Measurements from ENCODE around the gene CTAGE6. TPM values are rescaled to one million over a fixed set of nuclear protein-coding genes. Genes with fewer than 3 reads are reported as not detected.
"Not testable (repeated sequence)": the region's sequence is repeated elsewhere in the genome, so short reads cannot be mapped to it uniquely, and the experiment has no call there.

The CTAGE6 gene
- polyA plus RNA-seq, 3 donors, result not detected

- H2AFZ ChIP-seq (ENCODE audit: insufficient read depth, low read depth, low read length, poor library complexity, severe bottlenecking); H3K79me2 ChIP-seq (ENCODE audit: insufficient read depth, low read length); H3K4me2 ChIP-seq (replicated peaks; ENCODE audit: extremely low read depth, low read length, poor library complexity, severe bottlenecking); H3K27ac Mint-ChIP-seq; H3K36me3 ChIP-seq (replicated peaks in 1 of 2; ENCODE audit: control insufficient read depth in 1 of 2, insufficient read depth in 2 of 2, low read length in 2 of 2); H3K4me1 Mint-ChIP-seq; H4K20me1 ChIP-seq (ENCODE audit: insufficient read depth, low read length); H3K27me3 Mint-ChIP-seq (ENCODE audit: low read depth in 3 of 3); H3K4me3 ChIP-seq (replicated peaks in 1 of 3; ENCODE audit: low read depth in 2 of 3, low read length in 3 of 3); H3K9me3 ChIP-seq (replicated peaks in 1 of 2; ENCODE audit: control insufficient read depth in 1 of 2, insufficient read depth in 1 of 2, low read length in 2 of 2); H3K27ac ChIP-seq (ENCODE audit: low read depth in 1 of 2, low read length in 2 of 2); H3K4me3 Mint-ChIP-seq; H3K9ac ChIP-seq (ENCODE audit: insufficient read depth, low read length, poor library complexity, severe bottlenecking); H3K4me1 ChIP-seq (ENCODE audit: control insufficient read depth in 1 of 2, insufficient read depth in 2 of 2, low read length in 2 of 2); DNase-seq; H3K27me3 ChIP-seq (ENCODE audit: control insufficient read depth in 2 of 2, insufficient read depth in 2 of 2, low read length in 2 of 2); H3K9me3 Mint-ChIP-seq; intact Hi-C loops (cut with micrococcal nuclease); H3K36me3 Mint-ChIP-seq: not testable (repeated sequence)
These were observed 41.8 kb downstream of the CTAGE6 start for GRCh38 chr7:143715543-143716193.

GRCh38 chr7:143714581-143715454 is 42.7 kb downstream of the CTAGE6 start:
- H3K9me3 ChIP-seq (replicated peaks in 1 of 2; ENCODE audit: control insufficient read depth in 1 of 2, insufficient read depth in 1 of 2, low read length in 2 of 2); H3K4me2 ChIP-seq (replicated peaks; ENCODE audit: extremely low read depth, low read length, poor library complexity, severe bottlenecking); H3K4me1 ChIP-seq (ENCODE audit: control insufficient read depth in 1 of 2, insufficient read depth in 2 of 2, low read length in 2 of 2); H3K4me1 Mint-ChIP-seq; H3K27me3 Mint-ChIP-seq (ENCODE audit: low read depth in 3 of 3); H2AFZ ChIP-seq (ENCODE audit: insufficient read depth, low read depth, low read length, poor library complexity, severe bottlenecking); H3K36me3 ChIP-seq (replicated peaks in 1 of 2; ENCODE audit: control insufficient read depth in 1 of 2, insufficient read depth in 2 of 2, low read length in 2 of 2); H3K27me3 ChIP-seq (ENCODE audit: control insufficient read depth in 2 of 2, insufficient read depth in 2 of 2, low read length in 2 of 2); H3K9me3 Mint-ChIP-seq; intact Hi-C loops (cut with micrococcal nuclease); H3K4me3 ChIP-seq (replicated peaks in 1 of 3; ENCODE audit: low read depth in 2 of 3, low read length in 3 of 3); H3K27ac Mint-ChIP-seq; H3K9ac ChIP-seq (ENCODE audit: insufficient read depth, low read length, poor library complexity, severe bottlenecking); H3K4me3 Mint-ChIP-seq; H3K27ac ChIP-seq (ENCODE audit: low read depth in 1 of 2, low read length in 2 of 2); H4K20me1 ChIP-seq (ENCODE audit: insufficient read depth, low read length); DNase-seq; H3K36me3 Mint-ChIP-seq; H3K79me2 ChIP-seq (ENCODE audit: insufficient read depth, low read length): not testable (repeated sequence)
- no CpG with 5 or more reads among the region's 11 CpGs for WGBS (ENCODE audit: insufficient coverage)

- H3K36me3 ChIP-seq (replicated peaks in 1 of 2; ENCODE audit: control insufficient read depth in 1 of 2, insufficient read depth in 2 of 2, low read length in 2 of 2); DNase-seq; H3K4me3 Mint-ChIP-seq; H2AFZ ChIP-seq (ENCODE audit: insufficient read depth, low read depth, low read length, poor library complexity, severe bottlenecking); H3K79me2 ChIP-seq (ENCODE audit: insufficient read depth, low read length); H3K4me3 ChIP-seq (replicated peaks in 1 of 3; ENCODE audit: low read depth in 2 of 3, low read length in 3 of 3); H3K9ac ChIP-seq (ENCODE audit: insufficient read depth, low read length, poor library complexity, severe bottlenecking); H3K4me1 ChIP-seq (ENCODE audit: control insufficient read depth in 1 of 2, insufficient read depth in 2 of 2, low read length in 2 of 2); H3K9me3 Mint-ChIP-seq; H3K27ac ChIP-seq (ENCODE audit: low read depth in 1 of 2, low read length in 2 of 2); H3K4me1 Mint-ChIP-seq; intact Hi-C loops (cut with micrococcal nuclease); H3K27ac Mint-ChIP-seq; H3K27me3 ChIP-seq (ENCODE audit: control insufficient read depth in 2 of 2, insufficient read depth in 2 of 2, low read length in 2 of 2); H4K20me1 ChIP-seq (ENCODE audit: insufficient read depth, low read length); H3K36me3 Mint-ChIP-seq; H3K27me3 Mint-ChIP-seq (ENCODE audit: low read depth in 3 of 3); H3K9me3 ChIP-seq (replicated peaks in 1 of 2; ENCODE audit: control insufficient read depth in 1 of 2, insufficient read depth in 1 of 2, low read length in 2 of 2); H3K4me2 ChIP-seq (replicated peaks; ENCODE audit: extremely low read depth, low read length, poor library complexity, severe bottlenecking): not testable (repeated sequence)
- no CpG with 5 or more reads among the region's 5 CpGs for WGBS (ENCODE audit: insufficient coverage)
These were observed 45.1 kb downstream of the CTAGE6 start for GRCh38 chr7:143712381-143712780.

GRCh38 chr7:143711727-143712324 is 45.7 kb downstream of the CTAGE6 start:
- H3K9me3 Mint-ChIP-seq; H3K9me3 ChIP-seq (replicated peaks in 1 of 2; ENCODE audit: control insufficient read depth in 1 of 2, insufficient read depth in 1 of 2, low read length in 2 of 2); H3K27ac Mint-ChIP-seq; H3K36me3 Mint-ChIP-seq; DNase-seq; H3K4me1 ChIP-seq (ENCODE audit: control insufficient read depth in 1 of 2, insufficient read depth in 2 of 2, low read length in 2 of 2); H3K4me3 ChIP-seq (replicated peaks in 1 of 3; ENCODE audit: low read depth in 2 of 3, low read length in 3 of 3); H3K27me3 ChIP-seq (ENCODE audit: control insufficient read depth in 2 of 2, insufficient read depth in 2 of 2, low read length in 2 of 2); H3K4me1 Mint-ChIP-seq; H3K79me2 ChIP-seq (ENCODE audit: insufficient read depth, low read length); H3K27me3 Mint-ChIP-seq (ENCODE audit: low read depth in 3 of 3); H3K36me3 ChIP-seq (replicated peaks in 1 of 2; ENCODE audit: control insufficient read depth in 1 of 2, insufficient read depth in 2 of 2, low read length in 2 of 2); H4K20me1 ChIP-seq (ENCODE audit: insufficient read depth, low read length); H3K4me2 ChIP-seq (replicated peaks; ENCODE audit: extremely low read depth, low read length, poor library complexity, severe bottlenecking); H3K4me3 Mint-ChIP-seq; intact Hi-C loops (cut with micrococcal nuclease); H3K9ac ChIP-seq (ENCODE audit: insufficient read depth, low read length, poor library complexity, severe bottlenecking); H3K27ac ChIP-seq (ENCODE audit: low read depth in 1 of 2, low read length in 2 of 2); H2AFZ ChIP-seq (ENCODE audit: insufficient read depth, low read depth, low read length, poor library complexity, severe bottlenecking): not testable (repeated sequence)
- WGBS (ENCODE audit: insufficient coverage), result no CpG with 5 or more reads among the region's 4 CpGs

Data from CD14-positive monocyte (primary cell).